Neural cell (in vitro differentiated cells): Measurements from ENCODE around the gene ATP5PF. TPM values are rescaled to one million over a fixed set of nuclear protein-coding genes. Genes with fewer than 3 reads are reported as not detected.

ENCODE experiments used
- H2AFZ ChIP-seq: fragments of 200-600, 300-800 bp; sonication (generic), shearing (Covaris generic); 2 replicates; pipeline ENCODE4 v1.6.0; 2014; ENCODE audit warnings: low read depth, mild to moderate bottlenecking, antibody characterized with exemption, low read length, moderate library complexity
- H3F3A ChIP-seq: fragments of 200-600 bp; shearing (Covaris generic); 2 replicates; pipeline ENCODE4 v1.6.1; 2016; ENCODE audit warnings: mild to moderate bottlenecking, moderate library complexity, mixed read lengths, antibody characterized with exemption, low read length; ENCODE audit not compliant: insufficient read depth, poor library complexity, severe bottlenecking
- H3K27ac ChIP-seq: fragments of 200-600, 300-800 bp; sonication (generic), shearing (Covaris generic); 2 replicates; pipeline ENCODE4 v1.5.1; 2014; ENCODE audit warnings: mild to moderate bottlenecking, low read length, moderate library complexity
- H3K27me3 ChIP-seq: fragments of 300-800, 200-600 bp; sonication (generic), shearing (Covaris generic); 2 replicates; pipeline ENCODE4 v1.6.0; 2014; ENCODE audit warnings: mild to moderate bottlenecking, low read depth, low read length, moderate library complexity; ENCODE audit not compliant: insufficient read depth
- H3K36me3 ChIP-seq: fragments of 300-800, 200-600 bp; sonication (generic), shearing (Covaris generic); 2 replicates; pipeline ENCODE4 v1.5.1; 2014; ENCODE audit warnings: mild to moderate bottlenecking, antibody characterized with exemption, low read length, moderate library complexity; ENCODE audit not compliant: insufficient read depth
- H3K4me2 ChIP-seq: fragments of 300-800, 200-600 bp; sonication (generic), shearing (Covaris generic); 2 replicates; pipeline ENCODE4 v1.6.0; 2014; ENCODE audit warnings: mild to moderate bottlenecking, low read length
- H3K4me3 ChIP-seq: fragments of 300-800, 200-600 bp; sonication (generic), shearing (Covaris generic); 2 replicates; pipeline ENCODE4 v1.5.1; 2014; ENCODE audit warnings: mild to moderate bottlenecking, low read length, moderate library complexity
- H3K79me2 ChIP-seq: fragments of 200-600 bp; shearing (Covaris generic); replicated peaks from 2 replicates; pipeline ENCODE4 v1.6.0; 2014; ENCODE audit warnings: mild to moderate bottlenecking, low read length, moderate library complexity; ENCODE audit not compliant: insufficient read depth
- H3K9ac ChIP-seq: fragments of 300-800, 200-600 bp; sonication (generic), shearing (Covaris generic); 2 replicates; pipeline ENCODE4 v1.6.1; 2016; ENCODE audit warnings: mild to moderate bottlenecking, low read length, mixed read lengths
- H3K9me2 ChIP-seq: fragments of 200-600 bp; shearing (Covaris generic); 2 replicates; pipeline ENCODE4 v1.6.1; 2016; ENCODE audit warnings: mild to moderate bottlenecking, low read length, mixed read lengths; ENCODE audit not compliant: insufficient read depth
- H3K9me3 ChIP-seq: fragments of 200-600, 300-800 bp; sonication (generic), shearing (Covaris generic); 2 replicates; pipeline ENCODE4 v1.6.1; 2016; ENCODE audit warnings: mild to moderate bottlenecking, mixed run types, low read length, moderate library complexity, mixed read lengths
- H4K20me1 ChIP-seq: fragments of 200-600 bp; shearing (Covaris generic); 2 replicates; pipeline ENCODE4 v1.6.1; 2016; ENCODE audit warnings: mild to moderate bottlenecking, mixed run types; ENCODE audit not compliant: insufficient read depth
- CTCF ChIP-seq: fragments of 450-650 bp; IDR thresholded peaks from 2 replicates; pipeline ENCODE4 v1.5.1; 2014; ENCODE audit warnings: antibody characterized with exemption, mild to moderate bottlenecking, moderate library complexity; ENCODE audit not compliant: poor library complexity, severe bottlenecking
- EP300 ChIP-seq: fragments of 450-650 bp; conservative IDR thresholded peaks from 2 replicates; pipeline ENCODE4 v1.6.1; 2014; ENCODE audit warnings: antibody characterized with exemption, mild to moderate bottlenecking, moderate library complexity; ENCODE audit not compliant: poor library complexity, severe bottlenecking
- EZH2 ChIP-seq: fragments of 200-600, 300-800 bp; shearing (Covaris generic), sonication (generic); IDR thresholded peaks from 2 replicates; pipeline ENCODE4 v1.6.1; 2014; ENCODE audit warnings: antibody characterized with exemption, low read length, borderline replicate concordance, mild to moderate bottlenecking; ENCODE audit not compliant: insufficient read depth, poor library complexity, severe bottlenecking
- MXI1 ChIP-seq: fragments of 450-650 bp; conservative IDR thresholded peaks from 2 replicates; pipeline ENCODE4 v1.6.1; 2014; ENCODE audit warnings: antibody characterized with exemption, mild to moderate bottlenecking; ENCODE audit not compliant: poor library complexity, severe bottlenecking
- POLR2AphosphoS5 ChIP-seq: IDR thresholded peaks from 2 replicates; pipeline ENCODE4 v1.6.1; 2012
- RAD21 ChIP-seq: fragments of 450-650 bp; conservative IDR thresholded peaks from 2 replicates; pipeline ENCODE4 v1.6.1; 2014; ENCODE audit warnings: antibody characterized with exemption, mild to moderate bottlenecking, moderate library complexity
- REST ChIP-seq: IDR thresholded peaks from 2 replicates; pipeline ENCODE4 v1.6.1; 2012; ENCODE audit warnings: borderline replicate concordance
- SMC3 ChIP-seq: fragments of 450-650 bp; conservative IDR thresholded peaks from 2 replicates; pipeline ENCODE4 v1.6.1; 2014; ENCODE audit warnings: antibody characterized with exemption, mild to moderate bottlenecking, moderate library complexity; ENCODE audit not compliant: poor library complexity
- TAF1 ChIP-seq: IDR thresholded peaks from 2 replicates; pipeline ENCODE4 v1.6.1; 2012; ENCODE audit warnings: low read depth
- polyA plus RNA-seq: library from polyadenylated mRNA; depleted of rRNA; stranded (reverse); fragments of >200 nt; gene quantifications from 2 replicates; pipeline ENCODE4 v1.2.3, GENCODE V29; 2014

Gene ATP5PF
- polyA plus RNA-seq, 1 donor from 2014 or later: 274 TPM

GRCh38 chr21:25752416-25752815 is 17.7 kb upstream of the ATP5PF start:
- no peak overlapping the region for H3K4me2 ChIP-seq
- no peak overlapping the region for H3K4me3 ChIP-seq
- no peaks in the 10 kb centered on the region for H4K20me1 ChIP-seq
- no peaks in the 10 kb centered on the region for H3F3A ChIP-seq
- H3K36me3 ChIP-seq: no peaks in the 10 kb centered on the region
- H3K27me3 ChIP-seq: no peaks in the 10 kb centered on the region
- H3K27ac ChIP-seq: no peak overlapping the region
- no peaks in the 10 kb centered on the region for H3K9me3 ChIP-seq
- H3K9me2 ChIP-seq: no peaks in the 10 kb centered on the region
- H3K79me2 ChIP-seq: no peaks in the 10 kb centered on the region
- H3K9ac ChIP-seq: no peak overlapping the region
- TF ChIP-seq EP300 (no peak), POLR2AphosphoS5 (no peak), CTCF (no peak), TAF1 (no peak), SMC3 (no peak), EZH2 (no peak), MXI1 (no peak), RAD21 (no peak), REST (no peak)
- H2AFZ ChIP-seq: no peak overlapping the region

- Histone ChIP-seq H3K79me2 (no peaks in the 10 kb centered on the region), H3K9ac (no peak overlapping the region), H3K9me2 (no peaks in the 10 kb centered on the region), H3K27me3 (no peaks in the 10 kb centered on the region), H3F3A (no peaks in the 10 kb centered on the region), H3K36me3 (no peaks in the 10 kb centered on the region), H4K20me1 (no peaks in the 10 kb centered on the region), H2AFZ (no peak overlapping the region), H3K4me2 (no peak overlapping the region), H3K27ac (no peak overlapping the region), H3K4me3 (no peak overlapping the region), H3K9me3 (no peaks in the 10 kb centered on the region)
- no peak for TF ChIP-seq SMC3
- TF ChIP-seq POLR2AphosphoS5: no peak
- TF ChIP-seq RAD21: no peak
- no peak for TF ChIP-seq EP300
- no peak for TF ChIP-seq EZH2
- TF ChIP-seq TAF1: no peak
- TF ChIP-seq CTCF: no peak
- TF ChIP-seq MXI1: no peak
- TF ChIP-seq REST: no peak
Observed at GRCh38 chr21:25750085-25750484, 15.4 kb upstream of the ATP5PF start.
